Activated naive CD4-positive, alpha-beta T cell treated with anti-CD3 and anti-CD28 coated beads, Interleukin-2, amount 10 ng/mL, durations not matched to agents 7 days and 5 days (primary cell): ENCODE measurements around the gene FAM136A.
"Not testable (repeated sequence)": the region's sequence is repeated elsewhere in the genome, so short reads cannot be mapped to it uniquely, and the experiment has no call there.

Experiments
- CTCF ChIA-PET: fragments of 350-600 bp; sonication (Branson Sonifier 250); formaldehyde crosslinking; loops from one replicate; lab custom pipeline; 2021; ENCODE audit warnings: antibody characterized with exemption; lab: Charles Lee
- DNase-seq: peaks from one replicate; pipeline ENCODE4 v3.0.0-alpha.2; 2020
- H3K27ac Mint-ChIP-seq: one replicate; pipeline ENCODE4 v1.8.0; 2021; ENCODE audit warnings: mild to moderate bottlenecking, moderate library complexity, mixed read lengths
- H3K27me3 Mint-ChIP-seq: one replicate; pipeline ENCODE4 v1.8.0; 2021; ENCODE audit warnings: mild to moderate bottlenecking, mixed read lengths
- H3K36me3 Mint-ChIP-seq: one replicate; pipeline ENCODE4 v1.8.0; 2021; ENCODE audit warnings: mixed read lengths
- H3K4me1 Mint-ChIP-seq: one replicate; pipeline ENCODE4 v1.8.0; 2021; ENCODE audit warnings: mixed read lengths
- H3K4me3 Mint-ChIP-seq: one replicate; pipeline ENCODE4 v1.8.0; 2021; ENCODE audit warnings: mild to moderate bottlenecking, moderate library complexity, mixed read lengths
- H3K9me3 Mint-ChIP-seq: one replicate; pipeline ENCODE4 v1.8.0; 2021; ENCODE audit warnings: mixed read lengths

FAM136A gene

DNA sequence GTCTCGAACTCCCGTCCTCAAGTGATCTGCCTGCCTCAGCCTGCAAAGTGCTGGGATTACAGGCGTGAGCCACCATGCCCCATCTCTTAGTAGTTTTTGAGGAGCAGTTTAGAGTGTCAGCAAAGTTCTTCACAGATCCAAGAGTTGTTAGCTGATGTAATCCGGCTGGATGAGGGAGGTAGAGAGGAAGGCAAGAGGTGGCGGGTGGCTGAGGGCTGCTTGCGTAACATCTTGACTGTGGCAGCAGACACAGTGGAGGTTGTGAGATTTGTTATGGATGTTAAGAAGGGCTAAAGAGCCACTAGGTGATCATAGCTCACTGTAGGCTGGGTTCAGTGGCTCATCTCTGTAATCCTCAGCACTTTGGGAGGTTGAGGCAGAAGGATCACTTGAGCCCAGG is 19.5 kb upstream of the FAM136A start:
- H3K9me3 Mint-ChIP-seq: no peaks in the 10 kb centered on the region
- peaks cover 28% of the 10 kb centered on the region for H3K27me3 Mint-ChIP-seq
- CTCF ChIA-PET: interaction anchor here (1.4 kb wide), 1 partner anchor 17 kb away, joined by 6 read pairs; no protein-coding TSS in a partner anchor
- DNase-seq: no peak
- H3K27ac Mint-ChIP-seq: no peak overlapping the region
- H3K36me3 Mint-ChIP-seq: no peaks in the 10 kb centered on the region
- H3K4me1 Mint-ChIP-seq: no peaks in the 10 kb centered on the region
- no peak overlapping the region for H3K4me3 Mint-ChIP-seq

DNA sequence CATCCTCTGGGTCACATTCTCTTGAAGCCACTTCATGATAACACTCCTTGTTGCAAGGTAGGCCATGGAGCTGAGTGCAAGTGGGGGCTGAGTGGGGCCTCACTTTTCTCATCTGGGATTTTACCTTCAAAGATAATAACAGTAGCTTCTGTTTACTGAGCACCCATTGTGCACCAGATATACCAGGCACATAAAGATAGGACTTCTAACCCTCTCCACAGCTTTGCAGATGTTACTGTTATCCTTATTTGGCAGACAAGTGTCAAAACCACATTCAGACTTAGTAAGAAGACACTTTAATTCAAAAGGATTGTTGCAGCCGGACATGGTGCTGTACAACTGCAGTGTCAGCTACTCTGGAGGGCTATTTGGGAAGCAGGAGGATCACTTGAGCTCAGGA is 12.8 kb upstream of the FAM136A start:
- Mint-ChIP-seq H3K27me3 (peaks cover 32% of the 10 kb centered on the region), H3K36me3 (no peaks in the 10 kb centered on the region), H3K4me1 (peaks cover 2% of the 10 kb centered on the region), H3K4me3 (no peak overlapping the region), H3K27ac (no peak overlapping the region), H3K9me3 (no peaks in the 10 kb centered on the region)
- no peak for DNase-seq
- CTCF ChIA-PET: interaction anchor here (1.4 to 2.3 kb wide), 3 partner anchors 10 to 470 kb away, joined by 3 to 7 read pairs (median 6); no protein-coding TSS in a partner anchor

DNA sequence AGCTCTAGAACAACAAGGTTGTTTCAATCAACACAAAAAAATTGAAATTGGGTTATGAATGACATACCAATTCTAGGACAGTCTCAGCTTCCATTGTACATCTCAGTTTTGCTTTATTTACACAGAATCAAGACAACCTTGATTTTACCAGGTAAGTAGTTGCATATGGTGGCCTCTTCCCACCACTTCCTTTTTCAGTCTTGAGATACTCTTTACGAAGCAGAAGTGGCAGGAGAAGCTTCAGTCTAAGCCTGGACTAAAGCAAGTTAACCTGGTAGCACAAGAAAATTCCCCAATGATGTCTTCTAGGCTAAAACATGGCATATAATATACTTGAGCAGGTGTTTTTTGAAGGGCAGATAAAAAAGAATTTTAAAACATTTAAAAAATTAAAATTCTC is 10.7 kb upstream of the FAM136A start:
- no peaks in the 10 kb centered on the region for H3K9me3 Mint-ChIP-seq
- H3K27me3 Mint-ChIP-seq: peaks cover 20% of the 10 kb centered on the region
- H3K4me1 Mint-ChIP-seq: peaks cover 2% of the 10 kb centered on the region
- H3K36me3 Mint-ChIP-seq: no peaks in the 10 kb centered on the region
- H3K4me3 Mint-ChIP-seq: no peak overlapping the region
- H3K27ac Mint-ChIP-seq: no peak overlapping the region
- CTCF ChIA-PET: interaction anchor here (0.8 kb wide), 1 partner anchor 8 kb away, joined by 5 read pairs; no protein-coding TSS in a partner anchor
- no peak for DNase-seq

DNA sequence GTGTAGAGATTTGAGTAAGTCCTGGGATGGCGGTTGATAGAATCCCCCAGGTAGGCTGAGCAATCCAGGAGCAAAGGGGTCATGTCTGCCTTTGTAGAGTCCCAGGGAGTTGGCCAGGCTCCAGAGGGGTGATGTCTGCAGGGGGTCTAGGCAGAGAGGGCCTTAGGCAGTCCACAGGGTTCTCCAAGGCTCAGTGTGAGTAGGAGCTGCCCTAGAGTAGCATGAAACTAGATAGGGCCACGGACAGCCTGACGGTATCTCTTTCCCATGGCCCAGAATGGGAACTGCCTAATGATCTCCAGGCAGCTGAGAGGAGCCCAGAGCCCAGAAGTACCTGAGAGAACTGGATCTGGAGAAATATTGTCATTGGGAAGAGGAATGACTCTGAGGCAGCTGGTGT is 9.0 kb upstream of the FAM136A start:
- Mint-ChIP-seq H3K27me3 (peaks cover 17% of the 10 kb centered on the region), H3K36me3 (no peaks in the 10 kb centered on the region), H3K4me1 (peaks cover 2% of the 10 kb centered on the region), H3K27ac (no peak overlapping the region), H3K4me3 (no peak overlapping the region), H3K9me3 (no peaks in the 10 kb centered on the region)
- DNase-seq: no peak
- CTCF ChIA-PET: no interaction called here

DNA sequence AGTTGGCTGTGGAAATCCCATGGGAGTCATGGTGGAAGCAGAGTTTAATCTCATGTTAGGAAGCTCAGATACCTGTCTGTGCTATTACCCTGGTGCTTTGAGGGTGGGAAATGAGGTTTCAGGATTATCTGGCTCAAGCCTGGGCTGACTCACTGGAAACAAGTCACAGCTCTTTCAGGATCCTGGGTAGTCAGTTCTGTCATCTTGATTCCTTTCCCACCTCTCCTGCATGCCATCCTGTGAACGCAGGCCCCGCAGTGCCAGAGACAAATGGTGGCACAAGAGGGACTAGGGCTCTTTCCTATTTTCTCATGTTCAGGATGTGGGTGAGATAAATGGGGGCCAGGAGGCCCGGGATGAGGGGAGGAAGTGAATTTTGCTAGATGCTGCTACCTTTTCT is 3.7 kb upstream of the FAM136A start:
- no peak overlapping the region for H3K27ac Mint-ChIP-seq

DNA sequence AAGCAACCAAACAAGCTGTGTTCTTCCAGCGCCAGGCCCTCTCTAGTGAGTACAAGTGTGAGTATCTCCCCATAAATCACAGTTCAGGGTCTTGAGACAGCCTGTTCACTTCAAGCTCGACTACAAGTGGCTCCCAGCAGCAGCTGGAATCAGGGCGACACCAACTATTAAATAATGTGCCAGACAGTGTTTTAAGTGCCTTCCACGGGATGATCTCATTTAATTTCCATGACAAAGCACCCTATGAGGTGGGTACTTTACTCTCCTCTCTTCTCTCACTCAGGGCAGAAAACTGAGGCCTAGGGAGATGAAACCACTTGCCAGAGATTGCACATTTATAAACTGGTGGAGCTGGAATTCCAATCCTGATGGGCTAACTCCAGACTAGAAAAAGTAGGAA is 2.6 kb upstream of the FAM136A start:
- Mint-ChIP-seq H3K27me3 (peaks cover 10% of the 10 kb centered on the region), H3K4me1 (peaks cover 25% of the 10 kb centered on the region)

More for the DNA sequence above, 3.7 kb upstream of the FAM136A start:
- Mint-ChIP-seq H3K36me3 (peaks cover 8% of the 10 kb centered on the region), H3K4me1 (peaks cover 19% of the 10 kb centered on the region), H3K27me3 (peaks cover 14% of the 10 kb centered on the region), H3K9me3 (no peaks in the 10 kb centered on the region), H3K4me3 (no peak overlapping the region)
- CTCF ChIA-PET: interaction anchor here (0.8 to 8.0 kb wide), 7 partner anchors 12 to 642 kb away, joined by 4 to 123 read pairs (median 16); no protein-coding TSS in a partner anchor
- no peak for DNase-seq

DNA sequence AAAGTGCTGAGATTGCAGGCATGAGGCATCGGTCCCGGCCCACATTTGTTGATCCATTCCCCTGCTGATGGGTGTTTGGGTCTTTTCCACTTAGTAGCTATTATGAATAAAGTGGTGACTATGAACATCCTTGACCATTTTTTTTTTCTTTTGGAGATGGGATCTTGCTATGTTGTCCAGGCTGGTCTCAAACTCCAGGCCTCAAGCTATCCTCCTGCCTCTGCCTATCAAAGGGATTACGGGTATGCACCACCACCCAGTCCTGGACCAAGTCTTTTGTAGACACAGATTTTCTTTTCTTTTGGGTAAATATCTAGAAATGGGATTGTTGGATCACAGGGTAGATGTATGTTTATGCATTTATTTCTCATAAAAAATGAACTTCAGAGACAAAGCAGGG is 1.3 kb upstream of the FAM136A start:
- H3K36me3 Mint-ChIP-seq: peaks cover 24% of the 10 kb centered on the region
- DNase-seq: no peak
- H3K4me1 Mint-ChIP-seq: peaks cover 32% of the 10 kb centered on the region
- no peaks in the 10 kb centered on the region for H3K9me3 Mint-ChIP-seq
- CTCF ChIA-PET: interaction anchor here (0.6 to 8.0 kb wide), 25 partner anchors 10 to 644 kb away, joined by 3 to 123 read pairs (median 7); partner anchors contain the start of genes C2orf42, MXD1 and SNRPG
- H3K27me3 Mint-ChIP-seq: peaks cover 10% of the 10 kb centered on the region
- H3K27ac Mint-ChIP-seq: no peak overlapping the region
- no peak overlapping the region for H3K4me3 Mint-ChIP-seq

More for the DNA sequence above, 2.6 kb upstream of the FAM136A start:
- H3K36me3 Mint-ChIP-seq: peaks cover 15% of the 10 kb centered on the region
- no peak overlapping the region for H3K27ac Mint-ChIP-seq
- H3K9me3 Mint-ChIP-seq: no peaks in the 10 kb centered on the region
- H3K4me3 Mint-ChIP-seq: no peak overlapping the region
- no peak for DNase-seq
- CTCF ChIA-PET: interaction anchor here (0.7 to 8.0 kb wide), 28 partner anchors 8 to 642 kb away, joined by 3 to 123 read pairs (median 7); partner anchors contain the start of genes ADD2, MXD1 and SNRPG

DNA sequence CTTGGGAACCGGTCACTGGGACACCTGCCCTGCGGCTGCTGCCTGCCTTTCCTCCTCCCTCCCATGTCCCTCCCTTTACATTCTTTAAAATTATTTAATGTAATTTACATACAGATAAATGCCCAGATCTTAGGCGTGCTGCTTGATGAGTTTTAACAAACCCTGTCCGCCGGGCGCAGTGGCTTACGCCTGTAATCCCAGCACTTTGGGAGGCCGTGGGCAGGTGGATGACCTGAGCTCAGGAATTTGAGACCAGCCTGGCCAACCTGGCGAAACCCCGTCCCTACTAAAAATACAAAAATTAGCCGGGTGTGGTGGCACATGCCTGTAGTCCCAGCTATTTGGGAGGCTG is 304 bp upstream of the FAM136A start:
- Mint-ChIP-seq H3K27ac (peak overlapping the region; percentile 92), H3K4me1 (peaks cover 39% of the 10 kb centered on the region)
- CTCF ChIA-PET: interaction anchor here (0.8 to 8.0 kb wide), 13 partner anchors 9 to 620 kb away, joined by 3 to 123 read pairs (median 5); partner anchors contain the start of genes MXD1 and SNRPG

DNA sequence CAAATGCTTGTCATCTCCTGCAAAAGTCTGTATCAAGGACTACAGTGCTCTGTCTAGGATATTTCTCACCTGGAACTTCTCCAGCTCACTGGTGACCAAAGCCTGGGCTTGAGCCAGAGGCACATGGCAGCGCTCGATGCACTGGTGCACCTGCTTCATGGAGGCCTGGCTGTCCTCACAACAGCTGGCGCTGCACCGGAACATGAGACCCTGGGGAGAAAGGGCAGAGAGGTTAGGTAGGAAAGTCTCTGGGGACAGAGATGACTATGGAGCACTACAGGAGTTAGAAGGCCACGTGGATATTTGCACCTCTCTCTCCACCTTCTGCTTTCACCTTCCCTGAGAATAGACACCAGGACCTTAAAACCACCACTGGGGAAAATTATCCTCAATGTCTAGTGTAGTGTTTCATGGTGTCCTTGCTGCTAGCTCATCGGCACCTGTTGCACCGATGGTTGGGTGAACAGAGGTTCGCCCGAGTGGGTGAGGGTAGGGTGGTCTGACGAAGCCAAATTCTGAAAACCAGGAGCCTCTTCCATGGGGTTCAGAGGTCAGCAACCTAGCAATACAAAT is 1.0 kb downstream of the FAM136A start:
- Mint-ChIP-seq H3K4me1 (peaks cover 49% of the 10 kb centered on the region), H3K4me3 (peak overlapping the region; percentile 85), H3K27me3 (peaks cover 10% of the 10 kb centered on the region), H3K9me3 (no peaks in the 10 kb centered on the region), H3K36me3 (peaks cover 39% of the 10 kb centered on the region), H3K27ac (peak overlapping the region; percentile 92)
- no peak for DNase-seq
- CTCF ChIA-PET: interaction anchor here (0.6 to 4.8 kb wide), 7 partner anchors 7 to 577 kb away, joined by 3 to 31 read pairs (median 5); partner anchors contain the start of genes MXD1 and SNRPG

More for the DNA sequence above, 304 bp upstream of the FAM136A start:
- H3K9me3 Mint-ChIP-seq, DNase-seq, H3K27me3 Mint-ChIP-seq: not testable (repeated sequence)
- Mint-ChIP-seq H3K4me3 (peak overlapping the region; percentile 85), H3K36me3 (peaks cover 30% of the 10 kb centered on the region)

DNA sequence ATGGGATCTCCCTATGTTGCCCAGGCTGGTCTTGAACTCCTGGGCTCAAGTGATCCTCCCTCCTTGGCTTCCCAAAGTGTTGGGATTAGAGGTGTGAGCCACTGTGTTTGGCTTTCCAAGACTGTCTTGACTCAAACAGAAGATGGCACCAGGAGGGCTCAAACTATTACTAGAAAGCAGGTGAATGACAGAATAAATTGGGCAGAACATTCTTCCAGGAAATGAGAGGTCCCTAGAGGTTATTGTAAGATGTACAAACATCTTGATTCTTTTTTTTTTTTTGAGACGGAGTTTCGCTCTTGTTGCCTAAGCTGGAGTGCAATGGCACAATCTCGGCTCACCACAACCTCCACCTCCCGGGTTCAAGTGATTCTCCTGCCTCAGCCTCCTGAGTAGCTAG is 4.0 kb downstream of the FAM136A start:
- DNase-seq, H3K4me3 Mint-ChIP-seq, H3K27ac Mint-ChIP-seq, H3K27me3 Mint-ChIP-seq, H3K9me3 Mint-ChIP-seq: not testable (repeated sequence)
- peaks cover 41% of the 10 kb centered on the region for H3K36me3 Mint-ChIP-seq
- peaks cover 50% of the 10 kb centered on the region for H3K4me1 Mint-ChIP-seq
- CTCF ChIA-PET: interaction anchor here (1.2 to 1.3 kb wide), 2 partner anchors 45 to 386 kb away, joined by 3 to 4 read pairs; no protein-coding TSS in a partner anchor

DNA sequence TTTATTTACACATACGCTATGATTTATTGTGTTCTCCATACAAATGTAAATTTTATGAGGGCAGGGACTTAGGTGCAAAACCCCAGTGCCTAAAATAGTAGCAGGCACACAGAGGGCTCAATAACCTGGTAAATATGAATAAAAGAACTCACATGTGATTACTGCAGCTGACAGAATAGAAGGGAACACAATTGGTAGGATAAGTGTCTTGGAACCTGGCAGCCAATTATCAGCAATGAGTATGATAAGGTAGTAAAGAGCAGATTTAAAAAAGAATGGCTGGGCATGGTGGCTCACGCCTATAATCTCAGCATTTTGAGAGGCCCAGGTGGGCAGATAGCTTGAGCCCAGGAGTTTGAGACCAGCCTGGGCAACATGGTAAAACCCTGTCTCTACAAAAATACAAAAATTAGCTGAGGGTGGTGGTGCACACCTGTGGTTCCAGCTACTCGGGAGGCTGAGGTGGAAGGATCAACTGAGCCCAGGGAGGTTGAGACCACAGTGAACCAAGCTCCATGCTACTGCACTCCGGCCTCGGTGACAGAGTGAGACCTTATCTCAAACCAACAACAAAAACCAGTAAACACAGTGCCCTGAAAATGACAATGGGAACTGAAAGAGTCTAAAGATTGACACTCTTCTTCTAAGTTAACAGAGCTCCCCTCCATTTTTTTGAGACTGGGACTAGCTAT is 18.2 kb downstream of the FAM136A start:
- no peak for DNase-seq
- CTCF ChIA-PET: interaction anchor here (0.7 to 1.5 kb wide), 3 partner anchors 10 to 320 kb away, joined by 3 to 4 read pairs (median 3); partner anchors contain the start of genes FAM136A and SNRPG
- Mint-ChIP-seq H3K27me3 (no peaks in the 10 kb centered on the region), H3K36me3 (peaks cover 75% of the 10 kb centered on the region), H3K4me3 (no peak overlapping the region), H3K4me1 (peaks cover 31% of the 10 kb centered on the region), H3K9me3 (no peaks in the 10 kb centered on the region), H3K27ac (no peak overlapping the region)

DNA sequence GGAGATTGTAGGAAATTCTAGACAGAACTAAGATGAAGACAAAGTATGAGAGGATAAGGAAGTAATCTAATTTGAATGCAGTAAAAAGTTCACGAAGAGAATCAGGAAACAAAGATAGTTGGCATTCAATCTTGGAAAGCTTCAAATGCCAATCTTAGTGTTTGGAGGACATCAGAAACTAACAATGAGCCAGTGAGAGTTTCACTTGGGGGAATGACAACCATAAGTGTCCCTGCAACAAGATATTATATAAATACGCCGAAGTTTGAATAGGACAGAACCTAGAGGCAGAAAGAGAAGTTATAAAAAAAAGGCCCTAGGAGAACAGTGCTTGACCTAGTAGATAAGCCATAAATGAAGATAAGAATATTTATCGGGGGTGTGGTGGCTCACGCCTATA is 19.4 kb downstream of the FAM136A start:
- H3K4me3 Mint-ChIP-seq: no peak overlapping the region
- peaks cover 25% of the 10 kb centered on the region for H3K4me1 Mint-ChIP-seq
- H3K36me3 Mint-ChIP-seq: peaks cover 74% of the 10 kb centered on the region
- no peaks in the 10 kb centered on the region for H3K27me3 Mint-ChIP-seq
- no peaks in the 10 kb centered on the region for H3K9me3 Mint-ChIP-seq
- no peak overlapping the region for H3K27ac Mint-ChIP-seq
- DNase-seq: no peak
- CTCF ChIA-PET: no interaction called here

DNA sequence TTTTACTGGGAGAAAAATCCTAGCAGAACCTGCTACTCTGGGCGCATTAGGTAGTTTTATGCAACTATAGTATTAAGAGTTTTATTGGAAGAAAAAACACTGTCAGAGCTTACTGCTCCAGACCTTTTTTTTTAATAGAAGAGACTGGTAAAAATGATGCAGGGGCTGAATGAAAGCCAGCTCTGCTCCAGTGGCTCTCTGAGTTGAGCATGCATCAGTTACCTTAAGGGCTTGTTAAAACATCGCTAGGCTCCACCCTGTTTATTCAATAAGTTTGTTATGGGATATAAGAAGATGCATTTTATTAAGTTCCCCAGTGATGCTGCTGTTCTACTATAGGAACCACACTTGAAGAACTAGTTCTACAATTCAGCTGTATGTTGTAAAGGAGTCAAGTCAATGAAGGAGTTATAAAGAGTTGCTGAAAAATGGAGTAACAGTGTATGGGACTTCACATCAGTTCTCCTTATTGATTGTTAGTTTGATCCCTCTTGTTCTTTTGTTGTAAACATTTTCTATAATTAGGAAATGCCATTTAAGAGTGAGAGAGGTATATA is 21.5 kb downstream of the FAM136A start:
- H3K27ac Mint-ChIP-seq: no peak overlapping the region
- H3K9me3 Mint-ChIP-seq: no peaks in the 10 kb centered on the region
- peaks cover 8% of the 10 kb centered on the region for H3K4me1 Mint-ChIP-seq
- CTCF ChIA-PET: no interaction called here
- H3K36me3 Mint-ChIP-seq: peaks cover 66% of the 10 kb centered on the region
- no peaks in the 10 kb centered on the region for H3K27me3 Mint-ChIP-seq
- no peak overlapping the region for H3K4me3 Mint-ChIP-seq
- no peak for DNase-seq

DNA sequence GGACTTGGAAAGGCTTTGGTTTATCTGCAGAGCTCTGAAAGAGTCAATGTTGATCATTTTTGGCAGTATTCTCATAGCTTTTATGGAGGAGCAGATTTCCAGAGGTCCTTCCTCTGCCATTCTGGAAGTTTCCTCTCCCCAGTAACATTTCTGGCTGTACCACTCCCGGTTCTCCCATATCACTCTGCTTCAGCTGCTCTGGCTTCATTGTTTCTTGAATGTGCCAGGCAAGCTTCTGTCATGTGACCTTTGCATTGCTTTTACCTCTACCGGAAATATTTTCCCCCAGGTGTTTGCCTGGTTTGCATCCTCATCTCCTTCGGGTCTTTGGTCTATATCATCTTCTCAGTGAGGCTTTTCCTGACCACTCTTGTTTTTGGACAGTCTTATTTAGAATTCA is 31.5 kb downstream of the FAM136A start:
- H3K4me1 Mint-ChIP-seq: peaks cover 10% of the 10 kb centered on the region
- H3K4me3 Mint-ChIP-seq: no peak overlapping the region
- DNase-seq: no peak
- H3K27me3 Mint-ChIP-seq: no peaks in the 10 kb centered on the region
- CTCF ChIA-PET: interaction anchor here (1.2 kb wide), 1 partner anchor 9 kb away, joined by 3 read pairs; no protein-coding TSS in a partner anchor
- peaks cover 36% of the 10 kb centered on the region for H3K36me3 Mint-ChIP-seq
- H3K9me3 Mint-ChIP-seq: no peaks in the 10 kb centered on the region
- H3K27ac Mint-ChIP-seq: no peak overlapping the region
